Liver (tissue), 9 donors: ENCODE data around the gene APBB1. TPM values are rescaled to one million over a fixed set of nuclear protein-coding genes. Genes with fewer than 3 reads are reported as not detected.

Source experiments
- DNase-seq: peaks from one replicate; pipeline ENCODE4 v3.0.0-alpha.2; 2017; ENCODE audit warnings: low spot score
- H3K27ac ChIP-seq, 2 donors: one replicate each; pipeline ENCODE4 v1.7.0; 2013; ENCODE audit warnings: inconsistent platforms in 2 of 2, low read length in 2 of 2, control low read depth in 1 of 2, low read depth in 1 of 2, mild to moderate bottlenecking in 1 of 2
- H3K27me3 ChIP-seq, 4 donors: one replicate each; pipeline versions ENCODE4 v1.6.1 to v1.7.0; 2013; ENCODE audit warnings: low read length in 3 of 4, inconsistent platforms in 1 of 4, mild to moderate bottlenecking in 1 of 4, moderate library complexity in 1 of 4; ENCODE audit not compliant: control insufficient read depth in 4 of 4, insufficient read depth in 4 of 4
- H3K36me3 ChIP-seq, 4 donors: one replicate each; pipeline versions ENCODE4 v1.6.1 to v1.7.0; 2013; ENCODE audit warnings: low read length in 3 of 4, mild to moderate bottlenecking in 3 of 4, low read depth in 1 of 4, moderate library complexity in 1 of 4; ENCODE audit not compliant: control insufficient read depth in 4 of 4, insufficient read depth in 3 of 4
- H3K4me1 ChIP-seq, 4 donors: one replicate each; pipeline versions ENCODE4 v1.6.1 to v1.7.0; 2013; ENCODE audit warnings: low read length in 3 of 4, mild to moderate bottlenecking in 3 of 4, moderate library complexity in 1 of 4; ENCODE audit not compliant: control insufficient read depth in 4 of 4, insufficient read depth in 4 of 4
- H3K4me3 ChIP-seq, 3 donors: one replicate each; pipeline versions ENCODE4 v1.6.1 to v1.7.0; 2013; ENCODE audit warnings: low read length in 3 of 3, control low read depth in 1 of 3, low read depth in 1 of 3, mild to moderate bottlenecking in 1 of 3
- H3K9ac ChIP-seq, 2 donors: one replicate each; pipeline ENCODE4 v1.7.0; 2013; ENCODE audit warnings: low read length in 2 of 2, mild to moderate bottlenecking in 2 of 2, moderate library complexity in 2 of 2, control low read depth in 1 of 2, low read depth in 1 of 2
- H3K9me3 ChIP-seq, 4 donors: one replicate each; pipeline versions ENCODE4 v1.6.1 to v1.7.0; 2013; ENCODE audit warnings: low read length in 3 of 4; ENCODE audit not compliant: control insufficient read depth in 4 of 4
- ATF3 ChIP-seq: IDR thresholded peaks from 2 replicates; pipeline ENCODE4 v1.6.1; 2016; ENCODE audit warnings: antibody characterized with exemption
- EGR1 ChIP-seq, 2 donors: IDR thresholded peaks; 2 replicates each; pipeline ENCODE4 v1.6.1; 2016 to 2018; ENCODE audit warnings: antibody characterized with exemption in 2 of 2, low read depth in 2 of 2
- FOXA2 ChIP-seq: IDR thresholded peaks from 2 replicates; pipeline ENCODE4 v1.6.1; 2016; ENCODE audit warnings: antibody characterized with exemption
- GABPA ChIP-seq, 2 donors: IDR thresholded peaks in 1 of 2; conservative IDR thresholded peaks in 1 of 2; 2 replicates each; pipeline ENCODE4 v1.6.1; 2016; ENCODE audit warnings: antibody characterized with exemption in 2 of 2, mild to moderate bottlenecking in 1 of 2, moderate library complexity in 1 of 2
- HNF4A ChIP-seq, 2 donors: conservative IDR thresholded peaks; 2 replicates each; pipeline ENCODE4 v1.6.1; 2016; ENCODE audit warnings: antibody characterized with exemption in 2 of 2, mild to moderate bottlenecking in 2 of 2
- HNF4G ChIP-seq: IDR thresholded peaks from 2 replicates; pipeline ENCODE4 v1.6.1; 2016; ENCODE audit warnings: antibody characterized with exemption
- JUND ChIP-seq, 2 donors: IDR thresholded peaks; 2 replicates each; pipeline ENCODE4 v1.6.1; 2016; ENCODE audit warnings: antibody characterized with exemption in 2 of 2
- NR2F2 ChIP-seq: IDR thresholded peaks from 2 replicates; pipeline ENCODE4 v1.6.1; 2016; ENCODE audit warnings: antibody characterized with exemption
- RAD21 ChIP-seq, 2 donors: IDR thresholded peaks; 2 replicates each; pipeline ENCODE4 v1.6.1; 2016; ENCODE audit warnings: antibody characterized with exemption in 2 of 2, mild to moderate bottlenecking in 2 of 2
- RXRA ChIP-seq, 2 donors: IDR thresholded peaks; 2 replicates each; pipeline ENCODE4 v1.6.1; 2017 to 2018; ENCODE audit warnings: antibody characterized with exemption in 2 of 2, mild to moderate bottlenecking in 1 of 2
- SP1 ChIP-seq: IDR thresholded peaks from 2 replicates; pipeline ENCODE4 v1.6.1; 2018; ENCODE audit warnings: antibody characterized with exemption, mild to moderate bottlenecking
- TAF1 ChIP-seq: conservative IDR thresholded peaks from 2 replicates; pipeline ENCODE4 v1.6.1; 2016; ENCODE audit warnings: antibody characterized with exemption, mild to moderate bottlenecking
- YY1 ChIP-seq: IDR thresholded peaks from 2 replicates; pipeline ENCODE4 v1.6.1; 2016; ENCODE audit warnings: antibody characterized with exemption, mild to moderate bottlenecking
- WGBS: extraction: QIAGEN DNeasy Blood & Tissue Kit; methylation state at CpG from one replicate; pipeline ENCODE4 v1.1.7; 2013; 5-methylcytosine and 5-hydroxymethylcytosine counted together
- polyA plus RNA-seq, 2 donors: library from polyadenylated mRNA; stranded (reverse) in 1 of 2; unstranded in 1 of 2; fragments of 200-250 nt in 1 of 2; fragments of >200 nt in 1 of 2; fragmentation: Nextera tagmentation in 1 of 2; extraction: Ambion mirVana in 1 of 2; gene quantifications; one replicate each; pipeline versions ENCODE4 v1.2.1 to v1.2.3, GENCODE V29; 2013 to 2015
- total RNA-seq, 2 donors: library from RNA; depleted of rRNA; stranded (reverse); fragments of >200 nt; gene quantifications; one replicate each; pipeline ENCODE4 v1.2.3, GENCODE V29; 2014
- TF ChIP-seq, protein P1 (sequence below): IDR thresholded peaks from 2 replicates; pipeline ENCODE4 v1.6.1; 2016; ENCODE audit warnings: antibody characterized with exemption
- TF ChIP-seq, protein P2 (sequence below): IDR thresholded peaks from 2 replicates; pipeline ENCODE4 v1.6.1; 2016; ENCODE audit warnings: antibody characterized with exemption
- TF ChIP-seq, protein P3 (sequence below): IDR thresholded peaks from 2 replicates; pipeline ENCODE4 v1.6.1; 2016; ENCODE audit warnings: antibody characterized with exemption, mild to moderate bottlenecking
- donor health status: healthy.
- donor health status: healthy.
- donor health status: healthy.
- donor health status: healthy.
- donor health status: healthy.

APBB1 gene
- total and polyA plus RNA-seq, 4 donors: 2.5 to 8.6 (median 6.3) TPM

GRCh38 chr11:6371825-6372224, 47.1 kb downstream of the APBB1 start:
- 88% methylated on average over 6 of the region's 6 CpGs for WGBS
- Histone ChIP-seq H3K27me3 (no peaks in the 10 kb centered on the region), H3K9ac (no peak overlapping the region), H3K4me3 (no peak overlapping the region), H3K27ac (no peak overlapping the region), H3K4me1 (no peaks in the 10 kb centered on the region), H3K36me3 (peaks cover 0 to 3% (median 0%) of the 10 kb centered on the region in 4 donors), H3K9me3 (no peaks in the 10 kb centered on the region)
- no peak for TF ChIP-seq RXRA (IDR thresholded peaks at IDR 0.05)
- DNase-seq: no peak

GRCh38 chr11:6365659-6366058, 53.2 kb downstream of the APBB1 start:
- Histone ChIP-seq H3K9ac (no peak overlapping the region), H3K27me3 (no peaks in the 10 kb centered on the region), H3K9me3 (no peaks in the 10 kb centered on the region), H3K36me3 (no peaks in the 10 kb centered on the region), H3K4me3 (no peak overlapping the region), H3K27ac (peak overlapping the region; percentile 35 to 43), H3K4me1 (peaks cover 0 to 29% (median 21%) of the 10 kb centered on the region in 4 donors)
- 24% methylated on average over 2 of the region's 2 CpGs for WGBS
- peak; percentile 96 for TF ChIP-seq SP1
- peak; percentile 58 to 67 for TF ChIP-seq RXRA (IDR thresholded peaks at IDR 0.05)
- TF ChIP-seq TAF1: no peak
- TF ChIP-seq JUND (IDR thresholded peaks at IDR 0.05): peak in 1 of 2 donors; percentile 38
- TF ChIP-seq, protein P1, sequence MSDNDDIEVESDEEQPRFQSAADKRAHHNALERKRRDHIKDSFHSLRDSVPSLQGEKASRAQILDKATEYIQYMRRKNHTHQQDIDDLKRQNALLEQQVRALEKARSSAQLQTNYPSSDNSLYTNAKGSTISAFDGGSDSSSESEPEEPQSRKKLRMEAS: peak; percentile 55
- TF ChIP-seq EGR1 (IDR thresholded peaks at IDR 0.05; ENCODE audit: low read depth in 2 of 2): no peak
- TF ChIP-seq YY1: peak; percentile 78
- peak; percentile 93 for TF ChIP-seq HNF4G
- peak; percentile 93 to 97 for TF ChIP-seq HNF4A (conservative IDR thresholded peaks at IDR 0.05)
- no peak for TF ChIP-seq NR2F2
- TF ChIP-seq RAD21 (IDR thresholded peaks at IDR 0.05): peak; percentile 40
- TF ChIP-seq ATF3: no peak
- peak in 1 of 2 donors; percentile 24 for TF ChIP-seq GABPA (IDR thresholded peaks at IDR 0.05 in 1 of 2, conservative IDR thresholded peaks at IDR 0.05 in 1 of 2)
- TF ChIP-seq, protein P2, sequence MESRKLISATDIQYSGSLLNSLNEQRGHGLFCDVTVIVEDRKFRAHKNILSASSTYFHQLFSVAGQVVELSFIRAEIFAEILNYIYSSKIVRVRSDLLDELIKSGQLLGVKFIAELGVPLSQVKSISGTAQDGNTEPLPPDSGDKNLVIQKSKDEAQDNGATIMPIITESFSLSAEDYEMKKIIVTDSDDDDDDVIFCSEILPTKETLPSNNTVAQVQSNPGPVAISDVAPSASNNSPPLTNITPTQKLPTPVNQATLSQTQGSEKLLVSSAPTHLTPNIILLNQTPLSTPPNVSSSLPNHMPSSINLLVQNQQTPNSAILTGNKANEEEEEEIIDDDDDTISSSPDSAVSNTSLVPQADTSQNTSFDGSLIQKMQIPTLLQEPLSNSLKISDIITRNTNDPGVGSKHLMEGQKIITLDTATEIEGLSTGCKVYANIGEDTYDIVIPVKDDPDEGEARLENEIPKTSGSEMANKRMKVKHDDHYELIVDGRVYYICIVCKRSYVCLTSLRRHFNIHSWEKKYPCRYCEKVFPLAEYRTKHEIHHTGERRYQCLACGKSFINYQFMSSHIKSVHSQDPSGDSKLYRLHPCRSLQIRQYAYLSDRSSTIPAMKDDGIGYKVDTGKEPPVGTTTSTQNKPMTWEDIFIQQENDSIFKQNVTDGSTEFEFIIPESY: peak; percentile 52
- TF ChIP-seq FOXA2: peak; percentile 18
- TF ChIP-seq, protein P3, sequence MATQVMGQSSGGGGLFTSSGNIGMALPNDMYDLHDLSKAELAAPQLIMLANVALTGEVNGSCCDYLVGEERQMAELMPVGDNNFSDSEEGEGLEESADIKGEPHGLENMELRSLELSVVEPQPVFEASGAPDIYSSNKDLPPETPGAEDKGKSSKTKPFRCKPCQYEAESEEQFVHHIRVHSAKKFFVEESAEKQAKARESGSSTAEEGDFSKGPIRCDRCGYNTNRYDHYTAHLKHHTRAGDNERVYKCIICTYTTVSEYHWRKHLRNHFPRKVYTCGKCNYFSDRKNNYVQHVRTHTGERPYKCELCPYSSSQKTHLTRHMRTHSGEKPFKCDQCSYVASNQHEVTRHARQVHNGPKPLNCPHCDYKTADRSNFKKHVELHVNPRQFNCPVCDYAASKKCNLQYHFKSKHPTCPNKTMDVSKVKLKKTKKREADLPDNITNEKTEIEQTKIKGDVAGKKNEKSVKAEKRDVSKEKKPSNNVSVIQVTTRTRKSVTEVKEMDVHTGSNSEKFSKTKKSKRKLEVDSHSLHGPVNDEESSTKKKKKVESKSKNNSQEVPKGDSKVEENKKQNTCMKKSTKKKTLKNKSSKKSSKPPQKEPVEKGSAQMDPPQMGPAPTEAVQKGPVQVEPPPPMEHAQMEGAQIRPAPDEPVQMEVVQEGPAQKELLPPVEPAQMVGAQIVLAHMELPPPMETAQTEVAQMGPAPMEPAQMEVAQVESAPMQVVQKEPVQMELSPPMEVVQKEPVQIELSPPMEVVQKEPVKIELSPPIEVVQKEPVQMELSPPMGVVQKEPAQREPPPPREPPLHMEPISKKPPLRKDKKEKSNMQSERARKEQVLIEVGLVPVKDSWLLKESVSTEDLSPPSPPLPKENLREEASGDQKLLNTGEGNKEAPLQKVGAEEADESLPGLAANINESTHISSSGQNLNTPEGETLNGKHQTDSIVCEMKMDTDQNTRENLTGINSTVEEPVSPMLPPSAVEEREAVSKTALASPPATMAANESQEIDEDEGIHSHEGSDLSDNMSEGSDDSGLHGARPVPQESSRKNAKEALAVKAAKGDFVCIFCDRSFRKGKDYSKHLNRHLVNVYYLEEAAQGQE: peak; percentile 76
- DNase-seq: no peak
